ENCODE results near the gene HOXA3. TPM values are rescaled to one million over a fixed set of nuclear protein-coding genes. Genes with fewer than 3 reads are reported as not detected.

Gene HOXA3
- total RNA-seq, 1 experiment from 2014 or later = 50.5 TPM

DNA sequence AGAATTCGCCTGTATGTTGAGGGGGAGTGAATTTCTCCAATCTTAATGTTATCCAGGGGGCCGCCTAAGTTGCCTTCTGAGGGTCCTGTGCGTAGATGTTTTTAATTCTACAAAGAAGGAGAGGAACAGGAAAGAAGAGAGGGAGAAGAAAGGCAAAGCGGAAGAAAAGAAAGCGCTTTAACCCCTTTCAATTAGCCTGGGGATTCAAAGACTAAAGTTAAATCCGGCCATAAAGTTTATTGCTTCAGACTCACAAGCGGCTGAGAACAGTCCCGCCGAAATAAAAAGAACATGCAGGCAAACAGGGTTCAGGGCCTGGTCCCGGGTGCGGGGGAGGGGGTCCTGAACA, 13.4 kb downstream of the HOXA3 start:
- Histone ChIP-seq H2AFZ (no peak overlapping the region), H3K27ac (no peak overlapping the region), H3K4me2 (no peak overlapping the region), H3K9me3 (ENCODE audit: insufficient read depth, low read depth) (no peaks in the 10 kb centered on the region), H3K4me3 (no peak overlapping the region), H3K9me2 (ENCODE audit: insufficient read depth) (no peaks in the 10 kb centered on the region), H3K36me3 (ENCODE audit: low read depth) (no peaks in the 10 kb centered on the region), H4K20me1 (ENCODE audit: insufficient read depth) (no peaks in the 10 kb centered on the region), H3K4me1 (replicated peaks; ENCODE audit: insufficient read depth) (peaks cover 35% of the 10 kb centered on the region), H3K79me2 (ENCODE audit: low read depth) (no peaks in the 10 kb centered on the region), H3K27me3 (ENCODE audit: insufficient read depth, low read depth) (no peaks in the 10 kb centered on the region), H3F3A (ENCODE audit: insufficient read depth, low read depth) (peaks cover 23% of the 10 kb centered on the region)
- no peak for TF ChIP-seq EZH2 (IDR thresholded peaks at IDR 0.05; ENCODE audit: low read depth)
- TF ChIP-seq, protein P1, sequence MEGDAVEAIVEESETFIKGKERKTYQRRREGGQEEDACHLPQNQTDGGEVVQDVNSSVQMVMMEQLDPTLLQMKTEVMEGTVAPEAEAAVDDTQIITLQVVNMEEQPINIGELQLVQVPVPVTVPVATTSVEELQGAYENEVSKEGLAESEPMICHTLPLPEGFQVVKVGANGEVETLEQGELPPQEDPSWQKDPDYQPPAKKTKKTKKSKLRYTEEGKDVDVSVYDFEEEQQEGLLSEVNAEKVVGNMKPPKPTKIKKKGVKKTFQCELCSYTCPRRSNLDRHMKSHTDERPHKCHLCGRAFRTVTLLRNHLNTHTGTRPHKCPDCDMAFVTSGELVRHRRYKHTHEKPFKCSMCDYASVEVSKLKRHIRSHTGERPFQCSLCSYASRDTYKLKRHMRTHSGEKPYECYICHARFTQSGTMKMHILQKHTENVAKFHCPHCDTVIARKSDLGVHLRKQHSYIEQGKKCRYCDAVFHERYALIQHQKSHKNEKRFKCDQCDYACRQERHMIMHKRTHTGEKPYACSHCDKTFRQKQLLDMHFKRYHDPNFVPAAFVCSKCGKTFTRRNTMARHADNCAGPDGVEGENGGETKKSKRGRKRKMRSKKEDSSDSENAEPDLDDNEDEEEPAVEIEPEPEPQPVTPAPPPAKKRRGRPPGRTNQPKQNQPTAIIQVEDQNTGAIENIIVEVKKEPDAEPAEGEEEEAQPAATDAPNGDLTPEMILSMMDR (conservative IDR thresholded peaks at IDR 0.05) = no peak
- ChIA-PET CTCF (no interaction called here), POLR2A (ENCODE audit: unreplicated experiment) (no interaction called here)
- DNase-seq = no peak
- intact Hi-C loops (cut with micrococcal nuclease; ENCODE audit: unreplicated experiment) = no loop called here
- no TSS peak for BruUV-seq (replicated peaks)

DNA sequence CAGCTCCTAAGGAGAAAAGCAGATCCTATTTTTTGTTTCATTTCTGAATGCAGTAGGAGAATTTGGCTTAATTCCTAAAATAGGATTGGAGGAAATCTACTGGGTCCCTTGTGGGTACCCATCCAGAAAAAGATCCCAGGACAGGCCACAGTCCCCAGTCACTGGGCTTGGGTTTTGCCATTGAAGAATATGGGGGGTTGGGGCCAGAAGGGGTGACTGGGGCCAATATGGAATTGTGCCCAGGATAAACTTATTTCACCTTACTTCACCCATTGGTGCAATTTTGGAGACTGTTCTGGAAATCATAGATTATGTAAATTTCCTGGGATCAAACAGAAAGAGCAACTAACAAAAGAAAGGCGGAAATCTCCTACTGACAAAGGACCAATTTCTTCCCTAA, 13.9 kb downstream of the HOXA3 start:
- Histone ChIP-seq H3K9me3 (ENCODE audit: insufficient read depth, low read depth) (no peaks in the 10 kb centered on the region), H3K4me2 (no peak overlapping the region), H3K27ac (no peak overlapping the region), H3K4me1 (replicated peaks; ENCODE audit: insufficient read depth) (peaks cover 39% of the 10 kb centered on the region), H3K9me2 (ENCODE audit: insufficient read depth) (no peaks in the 10 kb centered on the region), H3F3A (ENCODE audit: insufficient read depth, low read depth) (peaks cover 28% of the 10 kb centered on the region), H2AFZ (no peak overlapping the region), H3K27me3 (ENCODE audit: insufficient read depth, low read depth) (no peaks in the 10 kb centered on the region), H3K79me2 (ENCODE audit: low read depth) (no peaks in the 10 kb centered on the region), H4K20me1 (ENCODE audit: insufficient read depth) (no peaks in the 10 kb centered on the region), H3K36me3 (ENCODE audit: low read depth) (no peaks in the 10 kb centered on the region), H3K4me3 (no peak overlapping the region)
- intact Hi-C loops (cut with micrococcal nuclease; ENCODE audit: unreplicated experiment) = no loop called here
- DNase-seq = no peak
- no peak for TF ChIP-seq EZH2 (IDR thresholded peaks at IDR 0.05; ENCODE audit: low read depth)
- TF ChIP-seq, protein P1 (conservative IDR thresholded peaks at IDR 0.05) = no peak
- POLR2A ChIA-PET (ENCODE audit: unreplicated experiment) = no interaction called here
- CTCF ChIA-PET = no interaction called here
- no TSS peak for BruUV-seq (replicated peaks)

DNA sequence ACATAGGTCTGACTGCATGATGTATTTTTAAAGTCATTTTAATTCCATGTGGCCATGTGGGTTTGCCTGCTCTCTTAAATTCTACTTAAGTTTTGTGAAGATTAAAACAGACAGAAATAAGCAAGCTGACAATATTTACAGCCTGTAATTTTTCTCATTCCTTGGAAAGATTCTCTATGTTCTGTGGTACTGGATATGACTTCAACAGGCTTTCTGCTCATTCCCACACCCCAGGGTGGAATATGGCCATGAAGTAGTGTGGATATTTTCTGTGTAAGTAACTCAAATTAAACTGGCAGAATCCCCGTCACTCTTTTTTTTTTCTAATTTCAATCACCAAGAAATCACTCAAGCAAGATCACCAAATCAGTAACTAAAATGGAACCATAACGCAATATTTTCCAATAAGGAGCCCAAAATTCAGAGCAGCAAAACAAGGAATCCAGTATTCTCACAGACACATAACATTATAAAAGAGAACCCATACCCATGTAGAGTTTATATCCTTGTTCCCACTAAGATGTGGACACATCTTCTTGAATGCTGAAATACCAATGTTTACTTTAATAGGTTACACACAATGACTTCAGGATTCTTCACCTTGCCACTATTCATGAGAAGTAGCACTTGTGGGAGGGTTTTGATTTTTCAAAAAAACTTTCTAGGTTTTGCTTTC, 14.6 kb downstream of the HOXA3 start:
- no peaks in the 10 kb centered on the region for H3K9me3 ChIP-seq (ENCODE audit: insufficient read depth, low read depth)
- H3K4me1 ChIP-seq (replicated peaks; ENCODE audit: insufficient read depth) = peaks cover 42% of the 10 kb centered on the region
- no peaks in the 10 kb centered on the region for H3K36me3 ChIP-seq (ENCODE audit: low read depth)
- no peaks in the 10 kb centered on the region for H4K20me1 ChIP-seq (ENCODE audit: insufficient read depth)
- no peak overlapping the region for H3K4me3 ChIP-seq
- ChIA-PET CTCF (interaction anchor here (0.7 kb wide), 1 partner anchor 288 kb away, joined by 4 read pairs; no protein-coding TSS in a partner anchor), POLR2A (ENCODE audit: unreplicated experiment) (no interaction called here)
- TF ChIP-seq EZH2 (IDR thresholded peaks at IDR 0.05; ENCODE audit: low read depth) = no peak
- TF ChIP-seq, protein P1 (conservative IDR thresholded peaks at IDR 0.05) = no peak
- H3F3A ChIP-seq (ENCODE audit: insufficient read depth, low read depth) = peaks cover 28% of the 10 kb centered on the region
- BruUV-seq (replicated peaks) = no TSS peak
- intact Hi-C loops (cut with micrococcal nuclease; ENCODE audit: unreplicated experiment) = no loop called here
- no peak overlapping the region for H3K27ac ChIP-seq
- no peaks in the 10 kb centered on the region for H3K27me3 ChIP-seq (ENCODE audit: insufficient read depth, low read depth)
- no peaks in the 10 kb centered on the region for H3K9me2 ChIP-seq (ENCODE audit: insufficient read depth)
- H3K79me2 ChIP-seq (ENCODE audit: low read depth) = no peaks in the 10 kb centered on the region
- no peak overlapping the region for H2AFZ ChIP-seq
- DNase-seq = no peak
- H3K4me2 ChIP-seq = no peak overlapping the region
